NCI-H69 (cell line): ENCODE results near the gene SLC44A5.
"Not testable (repeated sequence)": the region's sequence is repeated elsewhere in the genome, so short reads cannot be mapped to it uniquely, and the experiment has no call there.

Experiments
- DNase-seq: peaks from one replicate; lab custom pipeline; 2025; lab: John Stamatoyannopoulos, UW

The SLC44A5 gene

GRCh38 chr1:75449998-75450397 is 160.9 kb downstream of the SLC44A5 start:
- no peak for DNase-seq

GRCh38 chr1:75444220-75444619 is 166.7 kb downstream of the SLC44A5 start:
- no peak for DNase-seq

- DNase-seq, result no peak
These were observed 170.6 kb downstream of the SLC44A5 start for GRCh38 chr1:75440274-75440673.

- DNase-seq, result no peak
These were observed 172.6 kb downstream of the SLC44A5 start for GRCh38 chr1:75438355-75438754.

- no peak for DNase-seq
These were observed 179.1 kb downstream of the SLC44A5 start for GRCh38 chr1:75431843-75432242.

- DNase-seq, result no peak
These were observed 180.4 kb downstream of the SLC44A5 start for GRCh38 chr1:75430526-75430925.

GRCh38 chr1:75426688-75427087 is 184.2 kb downstream of the SLC44A5 start:
- DNase-seq, result no peak

- no peak for DNase-seq
These were observed 185.8 kb downstream of the SLC44A5 start for GRCh38 chr1:75425001-75425650.

GRCh38 chr1:75423616-75424015 is 187.3 kb downstream of the SLC44A5 start:
- peak; percentile 73 for DNase-seq

GRCh38 chr1:75423136-75423535 is 187.8 kb downstream of the SLC44A5 start:
- peak; percentile 43 for DNase-seq

- DNase-seq, result no peak
These were observed 189.5 kb downstream of the SLC44A5 start for GRCh38 chr1:75421371-75421770.

GRCh38 chr1:75415187-75415586 is 195.7 kb downstream of the SLC44A5 start:
- no peak for DNase-seq

GRCh38 chr1:75412616-75413015 is 198.3 kb downstream of the SLC44A5 start:
- no peak for DNase-seq

GRCh38 chr1:75404681-75405080 is 206.2 kb downstream of the SLC44A5 start:
- not testable (repeated sequence) for DNase-seq

GRCh38 chr1:75403147-75403646 is 207.7 kb downstream of the SLC44A5 start:
- DNase-seq, result not testable (repeated sequence)

- no peak for DNase-seq
These were observed 210.2 kb downstream of the SLC44A5 start for GRCh38 chr1:75400716-75401115.

- DNase-seq, result no peak
These were observed 214.2 kb downstream of the SLC44A5 start for GRCh38 chr1:75396745-75397144.

GRCh38 chr1:75396260-75396659 is 214.7 kb downstream of the SLC44A5 start:
- no peak for DNase-seq

- no peak for DNase-seq
These were observed 216.4 kb downstream of the SLC44A5 start for GRCh38 chr1:75394386-75395139.

GRCh38 chr1:75392278-75392677 is 218.6 kb downstream of the SLC44A5 start:
- no peak for DNase-seq

- peak; percentile 38 for DNase-seq
These were observed 235.2 kb downstream of the SLC44A5 start for GRCh38 chr1:75375476-75376447.

- peak; percentile 51 for DNase-seq
These were observed 237.3 kb downstream of the SLC44A5 start for GRCh38 chr1:75373542-75374159.
